NCI-H1092 treated with DMSO at 0.1 percent for 48 hours (cell line): ENCODE results near the gene CEP89.
"Not testable (repeated sequence)": the region's sequence is repeated elsewhere in the genome, so short reads cannot be mapped to it uniquely, and the experiment has no call there.

Experiments used
- DNase-seq: peaks from one replicate; lab custom pipeline; 2025; lab: John Stamatoyannopoulos, UW

CEP89 gene

DNA sequence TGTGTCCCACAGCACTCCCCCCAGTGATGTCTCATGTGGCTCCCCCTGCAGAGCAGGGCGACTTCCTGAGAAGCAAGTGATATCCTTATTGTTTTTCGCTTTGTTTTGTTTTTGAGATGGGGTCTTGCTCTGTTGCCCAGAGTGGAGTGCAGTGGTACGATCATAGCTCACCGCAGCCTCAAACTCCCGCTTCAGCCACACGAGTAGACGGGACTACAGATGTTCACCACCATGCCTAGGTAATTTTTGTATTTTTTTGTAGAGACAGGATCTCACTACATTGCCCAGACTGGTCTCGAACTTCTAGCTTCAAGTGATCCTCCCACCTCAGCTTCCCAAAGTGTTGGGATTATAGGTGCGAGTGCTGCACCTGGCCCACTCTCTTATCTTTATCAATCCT is 5.0 kb downstream of the CEP89 start:
- no peak for DNase-seq

DNA sequence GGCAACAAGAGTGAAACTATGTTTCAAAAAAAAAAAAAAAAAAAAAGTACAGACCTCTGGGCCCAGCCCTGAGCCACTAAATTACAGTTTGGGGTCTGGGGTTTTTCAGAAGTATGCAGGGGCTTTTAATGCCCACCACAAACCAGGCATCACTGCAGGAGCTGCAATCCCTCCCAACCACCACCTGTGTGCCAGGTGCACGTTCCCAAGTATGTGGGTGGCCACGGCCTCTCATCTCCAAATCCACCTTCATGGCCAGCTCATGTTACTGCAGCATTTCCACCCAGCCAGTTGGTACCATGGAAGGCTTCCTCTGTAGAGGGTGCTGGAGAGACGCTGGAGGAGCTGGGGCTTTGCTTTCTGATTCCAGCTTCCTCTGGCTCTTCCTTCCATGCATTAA is 26.5 kb downstream of the CEP89 start:
- DNase-seq = no peak

DNA sequence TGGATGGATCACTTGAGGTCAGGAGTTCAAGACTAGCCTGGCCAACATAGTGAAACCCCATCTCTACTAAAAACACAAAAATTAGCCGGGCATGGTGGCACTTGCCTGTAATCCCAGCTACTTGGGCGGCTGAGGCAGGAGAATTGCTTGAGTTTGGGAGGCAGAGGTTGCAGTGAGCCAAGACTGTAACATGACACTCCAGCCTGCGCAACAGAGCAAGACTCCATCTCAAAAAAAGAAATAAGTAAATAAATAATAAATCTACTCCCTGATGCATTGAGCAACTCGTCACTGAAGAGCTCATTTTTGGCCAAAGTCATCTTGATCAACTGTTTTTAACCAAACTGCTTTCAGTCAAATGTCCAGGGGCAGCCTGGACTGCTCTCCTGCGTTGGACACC is 30.5 kb downstream of the CEP89 start:
- DNase-seq = not testable (repeated sequence)

DNA sequence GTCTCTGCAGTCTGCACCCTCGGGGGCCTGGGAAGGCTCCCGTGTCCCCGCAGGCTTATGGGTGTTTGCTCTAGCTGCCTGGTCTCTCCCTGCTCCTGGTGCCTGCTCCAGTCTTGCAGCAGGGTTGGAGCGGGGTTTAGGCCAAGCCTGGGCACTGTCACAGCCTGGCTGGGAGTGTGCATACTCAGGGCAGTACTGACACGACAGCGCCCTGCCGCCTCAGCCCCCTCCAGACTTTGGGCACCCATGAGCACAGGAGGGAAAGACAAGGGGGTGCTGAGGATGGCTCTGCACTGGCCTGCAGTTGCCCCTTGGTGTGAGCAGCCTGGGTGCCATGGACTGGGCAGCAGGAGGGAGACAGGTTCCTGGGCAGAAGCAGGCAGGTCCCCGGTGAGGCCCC is 35.7 kb downstream of the CEP89 start:
- DNase-seq = no peak

DNA sequence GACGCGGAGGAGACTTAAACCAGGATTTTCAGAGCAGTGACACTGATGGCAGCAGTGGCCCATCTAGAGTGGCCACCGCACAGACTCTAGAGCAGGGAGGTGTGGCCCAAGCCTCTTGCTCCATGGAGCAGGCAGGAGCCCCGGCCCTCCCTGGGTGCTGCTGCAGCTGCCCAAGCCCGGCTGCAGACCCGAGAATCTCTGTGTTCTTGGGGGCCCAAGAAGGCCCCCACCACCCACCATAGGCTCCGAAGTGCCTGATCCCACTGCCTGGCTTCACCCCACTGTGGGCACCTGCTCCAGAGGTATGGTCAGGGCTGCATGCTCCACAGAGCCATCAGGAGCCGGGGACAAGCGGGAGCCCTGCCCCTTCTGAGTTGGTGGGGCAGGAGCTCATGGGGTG is 36.1 kb downstream of the CEP89 start:
- no peak for DNase-seq

DNA sequence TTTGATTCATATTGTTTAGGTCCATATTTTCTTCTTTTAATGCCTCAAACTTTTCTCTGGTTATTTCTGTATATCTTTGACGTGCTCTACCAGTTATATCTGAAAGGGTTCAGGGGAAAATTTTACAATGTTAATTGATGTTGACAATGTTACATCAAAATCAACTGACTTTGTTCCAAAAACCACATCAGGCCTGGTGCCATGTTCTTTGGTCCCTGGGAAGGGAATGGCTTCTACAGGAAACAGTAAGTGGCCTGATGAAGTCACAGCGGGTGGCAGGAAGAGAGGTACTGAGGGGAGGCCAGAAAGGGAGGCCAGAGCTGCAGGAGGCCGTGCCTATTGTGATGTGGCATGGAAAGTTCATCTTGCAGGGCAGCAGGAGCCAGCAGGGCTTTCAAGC is 38.2 kb downstream of the CEP89 start:
- DNase-seq = no peak

DNA sequence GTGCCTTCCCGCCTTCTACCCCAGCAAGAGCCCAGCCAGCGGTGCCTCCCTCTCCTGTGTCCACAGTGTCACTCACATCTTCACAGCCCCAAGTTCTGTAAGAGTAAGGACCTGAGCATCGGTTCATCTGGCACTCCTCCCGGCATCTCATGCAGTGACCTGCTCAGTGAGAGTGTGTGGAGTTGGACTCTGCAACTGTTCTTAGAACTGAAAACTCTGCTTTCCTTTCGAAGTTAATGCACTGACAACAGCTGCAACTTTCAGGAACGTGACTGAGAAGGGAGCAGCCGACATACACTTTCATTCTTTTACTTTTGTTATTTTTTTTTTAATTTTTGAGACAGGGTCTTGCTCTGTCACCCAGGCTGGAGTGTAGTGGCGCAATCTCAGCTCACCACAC is 41.2 kb downstream of the CEP89 start:
- DNase-seq = no peak

DNA sequence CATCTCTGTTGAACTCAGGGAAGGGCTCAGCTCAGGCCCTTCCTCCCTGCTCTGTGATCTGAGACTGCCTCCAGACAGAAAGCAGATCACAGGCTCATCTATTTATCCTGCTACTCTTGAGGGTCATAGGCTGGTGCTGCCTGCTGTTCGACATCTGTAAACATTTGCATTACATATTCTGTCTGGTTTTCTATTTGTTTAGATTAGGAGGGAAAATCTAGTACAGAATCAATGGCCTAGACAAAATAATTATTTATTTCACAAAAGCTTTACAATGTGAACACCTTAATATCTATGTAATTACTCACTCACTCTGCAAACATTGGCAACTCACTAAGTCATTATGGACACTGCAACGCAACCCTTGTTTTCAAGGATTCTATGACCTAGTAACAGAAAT is 43.0 kb downstream of the CEP89 start:
- DNase-seq = no peak

DNA sequence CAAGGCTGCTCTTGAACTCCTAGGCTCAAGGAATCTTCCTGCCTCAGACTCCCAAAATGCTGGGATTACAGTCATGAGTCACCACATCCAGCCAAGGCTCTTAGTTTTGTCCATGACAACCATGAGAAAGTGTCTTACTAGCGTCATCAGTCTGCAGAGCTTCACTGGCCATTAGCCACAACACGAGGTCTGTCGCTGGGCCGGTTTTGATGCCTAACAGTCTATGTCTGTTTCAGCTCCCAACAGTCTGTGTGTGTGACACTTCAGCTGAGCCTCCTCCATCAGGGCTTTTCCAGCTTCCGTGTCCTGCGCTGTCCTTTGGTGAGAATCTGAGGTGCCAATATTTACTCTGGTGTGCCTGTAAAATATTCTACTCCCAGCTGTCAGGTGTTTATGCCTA is 47.6 kb downstream of the CEP89 start:
- DNase-seq = no peak

DNA sequence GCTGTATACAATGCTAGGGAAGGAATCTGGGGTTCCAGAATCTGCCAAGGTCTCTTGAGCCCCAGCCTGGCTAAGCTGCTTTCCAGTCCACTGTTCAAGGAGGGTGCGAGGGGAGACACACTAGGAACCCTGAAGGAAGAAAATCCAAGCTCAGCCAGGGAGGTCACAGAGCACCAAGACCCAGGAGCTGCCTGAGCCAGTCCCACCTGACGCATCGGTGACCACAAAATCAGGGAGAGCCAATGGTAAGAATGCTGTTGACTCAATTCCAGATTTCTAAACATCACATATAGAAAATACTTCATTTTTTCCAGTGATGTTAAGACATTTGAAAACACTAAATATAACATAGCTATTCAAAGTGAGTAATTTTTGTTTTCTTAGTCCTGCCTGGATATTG is 50.1 kb downstream of the CEP89 start:
- no peak for DNase-seq

DNA sequence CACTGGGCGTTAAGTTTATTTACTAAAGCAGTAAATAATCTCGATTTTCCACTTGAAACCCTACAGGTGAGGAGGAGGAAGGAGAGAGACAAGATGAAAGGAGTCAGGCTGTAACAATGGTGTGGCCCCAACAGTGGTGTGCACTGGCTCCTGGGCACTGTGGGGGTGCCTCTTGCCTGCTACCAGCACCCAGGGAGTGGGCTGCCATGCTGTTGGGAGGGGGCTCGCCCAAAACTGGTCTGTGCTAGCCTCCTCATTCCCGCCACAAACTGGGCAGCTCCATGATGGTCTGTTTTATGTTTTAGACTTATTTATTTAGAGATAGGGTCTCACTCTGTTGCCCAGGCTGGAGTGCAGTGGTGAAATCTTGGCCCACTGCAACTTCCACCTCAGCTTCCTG is 52.4 kb downstream of the CEP89 start:
- DNase-seq = no peak

DNA sequence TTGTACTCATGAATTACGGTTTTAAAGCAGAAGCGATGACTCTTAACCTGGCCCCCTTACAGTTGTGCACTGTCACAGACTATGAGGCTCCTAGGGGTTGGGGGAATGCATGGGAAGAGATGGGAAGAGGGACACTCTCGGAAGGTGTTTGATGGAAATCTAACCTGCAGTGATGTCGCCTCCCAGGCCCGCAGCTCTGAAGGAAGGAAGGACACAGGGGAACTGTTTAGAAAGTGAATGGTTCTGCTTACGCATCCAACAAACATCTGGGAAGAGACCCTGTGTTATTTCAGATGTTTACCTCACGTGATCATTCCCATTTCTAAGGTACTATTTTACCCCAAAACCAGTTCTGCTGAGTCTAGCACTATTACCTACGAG is 54.2 kb downstream of the CEP89 start:
- DNase-seq = no peak

DNA sequence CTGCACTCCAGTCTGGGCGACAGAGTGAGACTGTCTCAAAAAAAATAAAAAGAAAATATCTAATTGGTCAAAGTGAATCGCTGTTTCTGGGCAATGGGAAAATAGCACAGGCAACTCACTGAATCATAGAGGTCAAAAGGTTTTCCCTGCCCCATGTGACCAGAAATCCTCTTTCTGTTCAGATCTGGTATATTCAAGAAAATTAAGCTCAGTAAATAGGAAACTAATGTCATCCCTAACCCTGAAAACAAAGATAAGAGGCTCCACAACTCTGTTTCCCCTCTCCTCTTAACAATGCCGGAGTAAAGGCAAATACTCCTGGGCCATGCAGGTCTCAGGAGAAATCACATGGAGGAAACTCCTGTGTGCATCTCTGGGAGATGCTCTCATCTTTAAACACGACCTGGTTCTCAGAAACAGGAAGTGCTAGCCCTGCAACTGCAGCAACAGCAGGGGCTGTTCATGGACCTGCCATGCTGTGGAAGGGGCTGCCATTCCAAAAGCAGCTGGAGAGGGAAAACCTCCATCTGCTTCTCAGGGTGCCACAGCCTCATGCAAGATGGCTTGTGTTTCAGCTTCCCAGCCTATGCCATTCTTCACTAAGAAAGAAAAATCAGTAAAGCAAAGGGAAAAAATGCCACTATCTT is 54.7 kb downstream of the CEP89 start:
- DNase-seq = no peak

DNA sequence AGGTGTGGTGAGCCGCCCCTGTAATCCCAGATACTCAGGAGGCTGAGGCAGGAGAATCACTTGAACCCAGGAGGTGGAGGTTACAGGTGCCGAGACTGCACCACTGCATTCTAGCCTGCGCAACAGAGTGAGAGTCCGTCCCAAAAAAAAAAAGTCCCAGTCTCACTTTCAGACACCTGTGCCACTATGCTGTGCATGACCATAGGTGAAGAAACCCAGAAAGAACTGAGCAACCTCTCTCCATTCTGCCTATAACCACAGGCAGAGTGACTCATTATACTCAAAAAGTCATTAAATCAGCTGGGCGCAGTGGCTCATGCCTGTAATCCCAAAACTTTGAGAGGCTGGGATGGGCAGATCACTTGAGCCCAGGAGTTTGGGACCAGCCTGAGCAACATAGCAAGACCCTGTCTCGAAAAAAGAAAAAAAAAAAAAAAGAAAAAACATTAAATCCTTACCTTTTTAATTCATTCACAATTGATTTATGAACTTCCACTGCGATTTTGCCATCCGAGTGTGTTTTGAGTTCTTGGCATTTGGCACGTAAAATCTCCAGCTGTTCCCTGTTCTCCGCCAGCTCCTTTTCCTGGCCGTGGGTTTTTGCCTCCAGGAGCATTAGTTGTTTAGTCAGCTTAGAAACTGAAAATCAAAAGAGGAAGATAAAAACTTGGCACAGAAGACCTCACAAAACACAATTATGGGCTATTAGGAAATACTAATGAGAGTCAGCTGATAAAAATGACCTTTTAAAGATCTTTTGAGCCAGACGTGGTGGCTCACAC is 56.7 kb downstream of the CEP89 start:
- DNase-seq = no peak

DNA sequence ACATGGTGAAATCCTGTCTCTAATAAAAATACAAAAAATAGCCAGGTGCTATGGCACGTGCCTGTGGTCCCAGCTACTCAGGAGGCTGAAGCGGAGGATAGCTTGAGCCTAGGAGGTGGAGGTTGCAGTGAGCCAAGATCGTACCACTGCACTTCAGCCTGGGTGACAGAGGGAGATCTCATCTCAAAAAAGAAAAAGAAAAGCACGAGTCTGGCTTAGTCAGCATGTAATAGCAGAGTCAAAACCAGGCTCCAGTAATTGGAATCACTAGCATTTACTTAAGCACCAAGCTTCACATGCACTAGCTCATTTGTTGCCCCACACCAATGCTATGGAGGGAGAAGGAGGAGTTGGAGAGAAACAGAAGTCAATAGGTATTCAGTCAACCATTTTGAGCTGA is 60.3 kb downstream of the CEP89 start:
- no peak for DNase-seq

DNA sequence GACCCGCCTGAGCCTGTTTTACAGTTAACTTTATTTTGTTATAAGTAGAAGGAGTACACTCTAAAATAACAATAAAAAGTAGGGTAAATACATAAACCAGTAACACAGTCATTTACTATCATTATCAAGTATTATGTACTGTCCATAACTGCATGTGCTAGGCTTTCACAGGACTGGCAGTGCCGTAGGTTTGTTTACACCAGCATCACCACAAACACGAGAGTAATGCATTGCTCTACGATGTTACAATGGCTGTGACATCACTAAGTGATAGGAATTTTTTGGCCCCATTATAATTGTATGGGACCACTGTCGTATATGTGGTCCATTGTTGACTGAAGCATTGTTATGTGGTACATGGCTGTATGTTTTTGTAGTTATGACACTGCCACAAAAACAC is 60.9 kb downstream of the CEP89 start:
- DNase-seq = no peak

DNA sequence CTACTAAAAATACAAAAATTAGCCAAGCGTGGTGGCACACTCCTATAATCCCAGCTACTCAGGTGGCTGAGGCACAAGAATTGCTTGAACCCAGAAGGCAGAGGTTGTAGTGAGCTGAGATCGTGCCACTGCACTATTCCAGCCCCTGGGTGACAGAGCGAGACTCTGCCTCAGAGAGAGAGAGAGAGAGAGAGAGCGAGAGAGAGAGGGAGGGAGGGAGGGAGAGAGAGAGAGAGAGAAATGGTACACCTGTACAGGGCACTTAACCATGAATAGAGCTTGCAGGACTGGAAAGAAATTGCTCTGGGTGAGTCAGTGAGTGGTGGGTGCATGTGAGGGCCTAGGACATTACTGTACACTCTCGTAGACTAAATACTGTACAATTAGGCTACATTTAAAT is 61.7 kb downstream of the CEP89 start:
- no peak for DNase-seq

DNA sequence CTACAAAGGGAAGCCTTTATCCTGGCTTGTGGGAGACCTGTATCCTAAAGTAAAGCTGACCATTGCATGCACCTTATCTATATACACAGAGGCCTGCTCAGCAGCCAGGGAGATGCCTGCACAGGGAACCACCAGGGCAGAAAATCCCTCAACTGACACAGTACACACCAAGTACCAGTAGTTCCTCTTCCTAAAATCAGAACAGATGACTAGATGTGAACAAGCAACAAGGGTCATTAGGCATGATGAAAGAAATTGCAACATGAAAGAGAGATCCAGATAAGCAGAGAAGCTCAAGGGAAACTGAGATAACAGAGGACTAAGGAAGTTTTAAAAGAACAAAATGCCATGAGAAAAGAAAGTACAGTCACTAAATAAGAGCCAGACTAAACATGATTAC is 62.5 kb downstream of the CEP89 start:
- no peak for DNase-seq

DNA sequence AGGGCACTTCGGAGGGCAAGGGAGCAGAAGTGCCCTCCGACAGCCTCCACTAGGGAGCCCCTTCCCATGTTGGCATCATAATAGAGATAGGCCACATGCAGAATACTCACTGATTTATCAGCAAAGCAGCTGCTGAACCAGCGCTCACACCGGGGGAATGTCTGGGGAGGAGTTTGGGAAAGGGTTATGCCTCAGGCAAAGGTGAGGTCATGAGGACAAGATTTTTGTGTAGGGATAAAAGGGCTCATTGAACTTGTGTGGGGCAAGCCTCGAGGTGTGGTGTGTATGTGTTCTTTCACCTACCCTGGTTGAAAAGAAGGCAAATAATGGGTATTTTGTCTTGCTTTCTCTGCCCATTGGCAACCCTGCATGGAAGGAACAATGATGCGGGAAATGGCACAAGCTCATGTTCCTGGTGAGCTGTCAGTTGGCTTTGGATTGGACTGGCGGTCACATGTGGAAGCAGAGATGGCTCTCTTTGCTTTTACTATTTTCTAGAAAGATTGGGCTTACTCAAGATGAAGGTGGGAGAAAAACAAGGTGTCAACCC is 63.0 kb downstream of the CEP89 start:
- no peak for DNase-seq

DNA sequence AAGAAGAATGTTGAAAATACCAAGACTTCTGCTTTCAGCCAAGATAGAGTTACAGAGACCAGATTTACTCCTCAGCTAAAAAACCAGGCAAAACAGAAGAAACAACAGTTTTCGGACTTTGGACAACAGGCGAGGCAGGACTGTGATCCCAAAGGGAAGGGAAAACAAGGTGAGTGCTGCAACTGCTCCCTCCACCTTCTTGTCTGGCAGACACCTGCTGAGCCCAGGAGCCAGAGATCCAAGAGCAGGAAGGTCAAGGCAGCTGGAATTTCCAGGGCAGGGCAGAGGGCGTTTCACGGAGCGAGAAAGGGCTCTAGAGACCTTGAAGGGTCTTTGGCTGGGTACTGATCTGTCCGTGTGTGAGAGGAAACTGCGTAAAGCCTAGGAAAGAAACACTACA is 69.3 kb downstream of the CEP89 start:
- no peak for DNase-seq

DNA sequence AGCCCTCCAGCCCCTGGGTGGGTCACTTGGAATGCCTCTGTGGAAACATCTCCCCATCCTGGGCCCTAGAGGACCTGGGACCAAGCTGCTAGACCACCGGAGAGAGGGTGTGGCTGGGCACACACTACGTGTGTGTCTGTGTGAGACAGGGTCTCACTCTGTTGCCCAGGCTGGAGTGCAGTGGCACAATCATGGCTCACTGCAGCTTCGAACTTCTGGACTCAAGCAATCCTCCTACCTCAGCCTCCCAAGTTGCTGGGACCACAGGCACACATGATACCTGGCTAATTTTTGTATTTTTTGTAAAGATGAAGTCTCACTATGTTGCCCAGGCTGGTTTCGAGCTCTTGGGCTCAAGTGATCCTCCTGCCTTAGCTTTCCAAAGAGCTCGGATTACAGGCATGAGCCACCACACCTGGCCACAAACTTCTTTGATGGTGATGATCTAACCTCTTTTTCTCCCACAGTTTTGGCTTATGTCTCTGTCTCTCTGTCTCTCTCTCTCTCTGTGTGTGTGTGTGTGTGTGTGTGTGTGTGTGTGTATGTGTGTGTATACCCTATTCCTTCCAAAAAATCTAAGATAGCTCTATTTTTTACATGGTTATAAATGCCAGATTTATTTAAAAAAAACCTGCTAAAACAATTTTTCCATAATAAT is 70.1 kb downstream of the CEP89 start:
- DNase-seq = no peak

DNA sequence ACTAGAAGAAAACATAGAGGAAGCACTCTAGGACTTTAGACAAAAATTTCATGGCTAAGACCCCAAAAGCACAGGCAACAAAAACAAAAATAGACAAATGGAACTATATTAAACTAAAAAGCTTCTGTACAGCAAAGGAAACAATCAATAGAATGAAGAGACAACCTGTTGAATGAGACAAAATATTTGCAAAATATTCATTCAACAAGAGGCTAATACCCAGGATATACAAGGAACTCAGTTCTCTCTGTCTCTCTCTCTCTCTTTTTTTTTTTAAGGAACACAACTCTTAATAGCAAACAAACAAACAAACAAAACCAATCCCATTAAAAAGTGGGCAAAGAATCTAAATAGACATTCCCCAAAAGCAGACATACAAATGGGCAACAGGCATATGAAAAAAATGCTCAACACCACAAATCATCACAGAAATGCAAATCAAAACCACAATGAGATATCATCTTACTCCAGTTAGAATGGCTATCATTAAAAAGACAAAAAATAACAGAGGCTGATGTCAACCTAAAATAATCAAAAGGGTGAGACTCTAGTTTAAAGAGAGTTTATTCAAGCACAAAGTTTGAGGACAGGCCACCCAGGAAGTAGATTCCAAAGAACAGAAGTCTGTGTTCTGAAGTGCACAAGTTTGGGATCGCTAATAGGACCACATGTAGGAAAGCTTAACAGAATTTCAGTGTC is 75.1 kb downstream of the CEP89 start:
- DNase-seq = no peak

DNA sequence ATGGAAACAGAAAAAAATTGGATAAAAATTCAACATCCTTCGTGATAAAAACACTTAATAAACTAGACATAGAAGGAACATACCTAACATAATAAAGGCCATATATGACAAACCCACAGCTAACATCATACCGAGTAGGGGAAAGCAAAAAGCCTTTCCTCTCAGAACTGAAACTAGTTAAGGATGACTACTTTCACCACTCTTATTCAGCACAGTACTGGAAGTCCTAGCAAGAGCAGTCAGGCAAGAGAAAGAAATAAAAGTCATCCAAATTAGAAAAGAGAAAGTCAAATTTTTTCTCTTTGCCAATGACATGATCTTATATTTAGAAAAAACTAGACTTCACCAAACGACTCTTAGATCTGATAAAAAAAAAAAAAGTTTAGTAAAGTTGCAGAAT is 76.4 kb downstream of the CEP89 start:
- no peak for DNase-seq
